Right kidney (tissue), 1 donor: ENCODE data around the gene PLK3.

ENCODE experiments used
- DNase-seq: peaks from one replicate; pipeline ENCODE4 v3.0.0-alpha.2; 2016

PLK3 gene

GRCh38 chr1:44854970-44855369, 54.8 kb downstream of the PLK3 start:
- no peak for DNase-seq
